HG03039 (cell line): ENCODE data around the gene MUC22.
"Not testable (repeated sequence)": the region's sequence is repeated elsewhere in the genome, so short reads cannot be mapped to it uniquely, and the experiment has no call there.

Experiments used
- ATAC-seq: cut with Tn5 transposase; IDR thresholded peaks from one replicate; pipeline ENCODE4 v1.9.1; 2021; ENCODE audit warnings: mild to moderate bottlenecking, moderate library complexity; ENCODE audit not compliant: unreplicated experiment

Gene MUC22

DNA sequence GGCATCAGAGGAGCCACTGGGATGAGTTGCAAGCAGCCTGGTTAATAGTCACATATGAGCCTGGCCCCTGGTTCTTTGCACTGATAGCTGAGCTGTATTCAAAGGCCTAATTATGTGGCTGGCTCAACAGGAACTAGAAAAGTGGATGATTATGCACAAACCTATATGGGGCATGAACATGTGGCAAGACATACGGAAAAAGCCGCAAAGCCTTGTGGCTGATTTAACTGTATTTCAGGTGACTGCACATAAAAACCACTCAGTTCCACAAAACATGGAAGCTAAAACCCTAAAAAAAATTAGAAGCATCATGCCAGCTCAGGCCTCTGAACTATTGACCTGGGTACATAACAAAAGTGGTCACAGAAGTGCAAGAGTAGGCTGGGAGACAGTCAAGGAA is 13.0 kb upstream of the MUC22 start:
- no peak for ATAC-seq

GRCh38 chr6:30998785-30999184 is 11.5 kb upstream of the MUC22 start:
- no peak for ATAC-seq

DNA sequence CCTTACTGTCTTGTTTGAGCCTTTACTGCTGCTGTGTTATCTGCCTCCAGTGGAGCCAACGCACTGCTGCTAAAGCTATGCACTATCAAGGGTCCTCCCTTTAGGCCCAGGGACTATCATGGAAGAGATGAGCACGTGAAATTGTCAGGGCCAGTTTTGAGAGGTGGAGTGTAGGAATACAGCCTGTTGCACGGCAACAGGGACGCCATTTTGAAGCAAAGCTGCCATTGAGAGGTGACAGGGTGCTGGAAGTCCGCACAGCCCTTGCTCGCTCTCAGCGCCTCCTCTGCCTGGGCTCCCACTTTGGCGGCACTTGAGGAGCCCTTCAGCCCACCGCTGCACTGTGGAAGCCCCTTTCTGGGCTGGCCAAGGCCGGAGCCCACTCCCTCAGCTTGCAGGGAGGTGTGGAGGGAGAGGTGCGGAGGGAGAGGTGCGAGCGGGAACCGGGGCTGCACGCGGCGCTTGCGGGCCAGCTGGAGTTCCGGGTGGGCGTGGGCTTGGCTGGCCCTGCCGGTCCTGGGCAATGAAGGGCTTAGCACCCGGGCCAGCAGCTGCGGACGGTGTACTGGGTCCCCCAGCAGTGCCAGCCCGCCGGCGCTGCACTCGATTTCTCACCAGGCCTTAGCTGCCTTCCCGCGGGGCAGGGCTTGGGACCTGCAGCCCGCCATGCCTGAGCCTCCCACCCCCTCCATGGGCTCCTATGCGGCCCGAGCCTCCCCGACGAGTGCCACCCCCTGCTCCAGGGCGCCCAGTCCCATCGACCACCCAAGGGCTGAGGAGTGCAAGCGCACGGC is 10.0 kb upstream of the MUC22 start:
- not testable (repeated sequence) for ATAC-seq

GRCh38 chr6:31001281-31001888 is 8.9 kb upstream of the MUC22 start:
- ATAC-seq = no peak

DNA sequence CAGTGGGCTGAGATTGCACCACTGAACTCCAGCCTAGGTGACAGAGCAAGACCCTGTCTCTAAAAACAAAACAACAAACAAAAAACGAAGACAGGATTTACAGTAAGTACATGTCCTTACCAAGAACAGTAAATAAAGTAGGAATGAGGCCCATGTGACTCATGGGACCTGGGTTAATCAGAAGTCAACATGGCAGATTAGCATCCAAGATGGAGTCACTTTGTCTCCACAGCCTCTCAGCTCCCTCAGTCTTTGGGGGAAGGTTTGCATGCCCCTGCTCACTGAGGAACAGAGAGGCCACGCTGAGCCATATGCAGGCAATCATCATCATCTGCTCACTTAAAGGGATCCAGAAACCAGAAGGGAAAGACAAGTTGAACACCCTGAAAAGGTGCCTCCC is 7.8 kb upstream of the MUC22 start:
- no peak for ATAC-seq

GRCh38 chr6:31004794-31005193 is 5.5 kb upstream of the MUC22 start:
- no peak for ATAC-seq

DNA sequence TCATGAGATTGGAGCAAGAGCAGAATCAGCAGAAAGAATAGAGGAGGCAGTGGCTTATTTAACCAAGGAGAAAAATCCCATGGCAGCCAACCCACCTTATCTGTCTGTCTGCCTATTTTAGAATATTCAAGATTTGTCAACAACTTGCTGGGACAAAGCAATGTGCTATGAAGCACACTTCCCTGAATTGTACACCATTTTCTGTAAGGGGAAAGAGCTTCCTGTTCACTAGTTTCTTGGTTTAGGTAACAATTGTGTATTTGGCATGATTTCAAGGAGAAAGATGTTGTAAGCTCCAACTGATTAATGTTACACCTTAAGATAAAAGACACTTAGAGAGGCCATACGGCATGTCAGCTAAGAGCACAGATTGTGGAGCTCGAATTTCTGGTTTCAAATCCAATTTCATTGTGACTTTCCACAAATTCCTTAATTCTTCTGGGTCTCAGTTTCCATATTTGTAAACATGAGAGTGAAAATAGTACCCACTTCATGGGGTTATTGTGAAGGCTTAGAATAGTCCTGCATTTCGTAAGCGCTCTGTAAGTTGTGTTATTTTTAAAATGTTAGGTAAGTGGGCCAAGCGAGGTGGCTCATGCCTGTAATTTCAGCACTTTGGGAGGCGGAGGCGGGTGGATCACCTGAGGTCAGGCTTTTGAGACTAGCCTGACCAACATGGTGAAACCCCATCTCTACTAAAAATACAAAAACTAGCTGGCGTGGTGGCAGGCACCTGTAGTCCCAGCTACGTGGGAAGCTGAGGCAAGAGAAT is 4.8 kb upstream of the MUC22 start:
- no peak for ATAC-seq

- ATAC-seq = no peak
Observed at GRCh38 chr6:31007694-31008093, 2.6 kb upstream of the MUC22 start.

- no peak for ATAC-seq
Observed at GRCh38 chr6:31008165-31008564, 2.1 kb upstream of the MUC22 start.

DNA sequence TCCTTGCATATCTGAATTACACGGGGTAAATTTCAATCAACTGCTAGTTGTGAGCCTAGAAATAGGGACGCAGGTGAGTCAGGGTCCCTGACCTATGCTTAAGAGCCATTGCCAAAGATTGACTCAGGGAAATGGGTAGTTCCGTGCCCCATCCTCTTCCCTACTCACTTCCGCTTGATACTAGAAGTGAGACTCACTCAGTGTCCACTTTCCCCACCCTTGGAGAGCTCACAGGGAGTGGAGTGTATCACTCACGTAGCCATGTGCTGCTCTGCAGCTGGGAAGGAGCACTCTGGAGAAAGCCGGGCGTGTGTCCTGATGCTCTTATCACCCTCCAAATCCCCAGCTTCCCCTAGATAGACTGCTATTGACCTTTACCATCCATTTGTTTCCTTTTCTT is 543 bp upstream of the MUC22 start:
- ATAC-seq = no peak

- no peak for ATAC-seq
Observed at GRCh38 chr6:31011153-31011552, 879 bp downstream of the MUC22 start.

DNA sequence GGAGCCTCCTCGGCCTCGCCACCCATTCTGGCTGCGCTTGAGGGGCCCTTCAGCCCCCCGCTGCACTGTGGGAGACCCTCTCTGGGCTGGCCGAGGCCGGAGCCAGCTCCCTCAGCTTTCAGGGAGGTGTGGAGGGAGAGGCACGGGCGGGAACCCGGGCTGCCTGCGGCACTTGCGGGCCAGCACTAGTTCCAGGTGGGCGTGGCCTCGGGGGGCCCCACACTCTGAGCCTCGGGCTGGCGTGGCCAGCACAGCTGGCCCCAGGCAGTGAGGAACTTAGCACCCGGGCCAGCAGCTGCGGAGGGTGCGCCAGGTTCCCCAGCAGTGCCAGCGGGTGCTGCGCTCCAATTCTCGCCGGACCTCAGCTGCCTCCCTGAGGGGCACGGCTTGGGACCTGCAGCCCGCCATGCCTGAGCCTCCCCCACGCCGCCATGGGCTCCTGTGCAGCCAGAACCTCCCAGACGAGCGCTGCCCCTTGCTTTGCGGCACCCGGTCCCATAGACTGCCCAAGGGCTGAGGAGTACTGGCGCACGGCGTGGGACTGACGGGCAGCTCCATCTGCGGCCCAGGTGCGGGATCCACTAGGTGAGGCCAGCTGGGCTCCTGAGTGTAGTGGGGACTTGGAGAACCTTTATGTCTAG is 6.5 kb downstream of the MUC22 start:
- ATAC-seq = no peak

GRCh38 chr6:31017436-31017835 is 7.2 kb downstream of the MUC22 start:
- not testable (repeated sequence) for ATAC-seq

DNA sequence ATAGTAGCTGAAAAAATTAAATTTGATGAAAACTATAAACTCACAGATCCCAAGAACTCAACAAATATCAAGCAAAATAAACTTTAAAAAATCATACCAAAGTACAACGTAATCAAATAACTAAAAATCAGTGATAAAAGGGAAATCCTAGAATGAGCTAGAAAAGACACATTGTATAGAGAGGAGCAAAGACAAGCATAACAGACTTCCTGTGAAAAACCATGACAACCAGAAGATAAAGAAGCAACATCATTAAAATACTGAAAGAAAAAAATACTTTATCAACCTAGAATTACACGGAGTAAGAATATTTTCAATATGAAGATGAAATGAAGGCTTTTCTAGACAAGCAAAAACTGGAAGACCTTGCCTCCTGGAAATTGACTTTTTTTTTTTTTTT is 9.8 kb downstream of the MUC22 start:
- ATAC-seq = no peak

- not testable (repeated sequence) for ATAC-seq
Observed at GRCh38 chr6:31020631-31021255, 10.5 kb downstream of the MUC22 start.

- not testable (repeated sequence) for ATAC-seq
Observed at GRCh38 chr6:31021705-31022531, 11.6 kb downstream of the MUC22 start.

GRCh38 chr6:31025595-31025994 is 15.3 kb downstream of the MUC22 start:
- ATAC-seq = no peak

- no peak for ATAC-seq
Observed at GRCh38 chr6:31031095-31031494, 20.8 kb downstream of the MUC22 start.

DNA sequence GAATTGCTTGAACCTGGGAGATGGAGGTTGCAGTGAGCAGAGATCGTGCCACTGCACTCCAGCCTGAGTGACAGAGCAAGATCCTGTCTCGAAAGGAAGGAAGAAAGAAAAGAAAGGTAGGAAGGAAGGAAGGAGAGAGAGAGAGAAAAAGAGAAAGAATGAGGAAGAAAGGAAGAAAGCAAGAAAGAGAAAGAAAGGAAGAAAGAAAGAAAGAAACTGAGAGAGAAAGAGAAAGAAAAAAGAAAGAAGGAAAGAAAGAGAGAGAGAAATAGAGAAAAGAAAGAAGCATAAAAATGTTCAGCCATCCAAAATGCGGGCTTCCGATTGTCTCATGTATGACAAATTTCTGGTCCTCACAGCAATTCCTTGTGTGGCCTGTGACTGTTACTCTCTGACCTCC is 22.8 kb downstream of the MUC22 start:
- ATAC-seq = no peak

- ATAC-seq = no peak
Observed at GRCh38 chr6:31035862-31036497, 25.7 kb downstream of the MUC22 start.
